ENCODE results near the gene ALAD. TPM values are rescaled to one million over a fixed set of nuclear protein-coding genes. Genes with fewer than 3 reads are reported as not detected.

The ALAD gene
- total and polyA plus RNA-seq, 2 of the 13 experiments (the other 11 are each of a cell fraction or from before 2014, with no cell fraction given) = 21.8 to 30.1 TPM

DNA sequence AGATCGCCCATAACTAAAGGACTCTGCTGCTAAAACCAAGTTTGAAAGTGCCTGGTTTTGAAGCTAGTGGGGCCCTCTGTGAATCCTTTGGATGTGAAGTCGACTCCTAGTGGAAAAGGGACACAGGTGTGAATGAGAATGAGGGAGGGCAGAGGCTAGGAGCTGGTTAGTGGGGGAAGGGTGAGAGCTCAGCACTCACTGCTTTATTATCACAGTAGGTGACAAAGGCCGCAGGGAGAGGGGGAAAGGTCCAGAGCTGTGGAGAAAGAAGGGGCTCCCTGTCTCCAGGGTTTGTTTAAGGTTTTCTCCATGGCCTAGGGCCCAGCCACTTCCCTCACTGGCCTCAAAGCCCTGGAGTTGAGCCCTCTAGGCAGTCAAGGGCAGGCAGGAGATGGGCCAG, 27.8 kb downstream of the ALAD start (continued):
- TF ChIP-seq, protein P1, sequence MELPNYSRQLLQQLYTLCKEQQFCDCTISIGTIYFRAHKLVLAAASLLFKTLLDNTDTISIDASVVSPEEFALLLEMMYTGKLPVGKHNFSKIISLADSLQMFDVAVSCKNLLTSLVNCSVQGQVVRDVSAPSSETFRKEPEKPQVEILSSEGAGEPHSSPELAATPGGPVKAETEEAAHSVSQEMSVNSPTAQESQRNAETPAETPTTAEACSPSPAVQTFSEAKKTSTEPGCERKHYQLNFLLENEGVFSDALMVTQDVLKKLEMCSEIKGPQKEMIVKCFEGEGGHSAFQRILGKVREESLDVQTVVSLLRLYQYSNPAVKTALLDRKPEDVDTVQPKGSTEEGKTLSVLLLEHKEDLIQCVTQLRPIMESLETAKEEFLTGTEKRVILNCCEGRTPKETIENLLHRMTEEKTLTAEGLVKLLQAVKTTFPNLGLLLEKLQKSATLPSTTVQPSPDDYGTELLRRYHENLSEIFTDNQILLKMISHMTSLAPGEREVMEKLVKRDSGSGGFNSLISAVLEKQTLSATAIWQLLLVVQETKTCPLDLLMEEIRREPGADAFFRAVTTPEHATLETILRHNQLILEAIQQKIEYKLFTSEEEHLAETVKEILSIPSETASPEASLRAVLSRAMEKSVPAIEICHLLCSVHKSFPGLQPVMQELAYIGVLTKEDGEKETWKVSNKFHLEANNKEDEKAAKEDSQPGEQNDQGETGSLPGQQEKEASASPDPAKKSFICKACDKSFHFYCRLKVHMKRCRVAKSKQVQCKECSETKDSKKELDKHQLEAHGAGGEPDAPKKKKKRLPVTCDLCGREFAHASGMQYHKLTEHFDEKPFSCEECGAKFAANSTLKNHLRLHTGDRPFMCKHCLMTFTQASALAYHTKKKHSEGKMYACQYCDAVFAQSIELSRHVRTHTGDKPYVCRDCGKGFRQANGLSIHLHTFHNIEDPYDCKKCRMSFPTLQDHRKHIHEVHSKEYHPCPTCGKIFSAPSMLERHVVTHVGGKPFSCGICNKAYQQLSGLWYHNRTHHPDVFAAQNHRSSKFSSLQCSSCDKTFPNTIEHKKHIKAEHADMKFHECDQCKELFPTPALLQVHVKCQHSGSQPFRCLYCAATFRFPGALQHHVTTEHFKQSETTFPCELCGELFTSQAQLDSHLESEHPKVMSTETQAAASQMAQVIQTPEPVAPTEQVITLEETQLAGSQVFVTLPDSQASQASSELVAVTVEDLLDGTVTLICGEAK (IDR thresholded peaks at IDR 0.05) = no peak
- TF ChIP-seq, protein P1 (CRISPR knock-in tag; IDR thresholded peaks at IDR 0.05) = 0 out of 2 replicates have a peak, but pooled peaks have one; percentile 17
- TF ChIP-seq, protein P2, sequence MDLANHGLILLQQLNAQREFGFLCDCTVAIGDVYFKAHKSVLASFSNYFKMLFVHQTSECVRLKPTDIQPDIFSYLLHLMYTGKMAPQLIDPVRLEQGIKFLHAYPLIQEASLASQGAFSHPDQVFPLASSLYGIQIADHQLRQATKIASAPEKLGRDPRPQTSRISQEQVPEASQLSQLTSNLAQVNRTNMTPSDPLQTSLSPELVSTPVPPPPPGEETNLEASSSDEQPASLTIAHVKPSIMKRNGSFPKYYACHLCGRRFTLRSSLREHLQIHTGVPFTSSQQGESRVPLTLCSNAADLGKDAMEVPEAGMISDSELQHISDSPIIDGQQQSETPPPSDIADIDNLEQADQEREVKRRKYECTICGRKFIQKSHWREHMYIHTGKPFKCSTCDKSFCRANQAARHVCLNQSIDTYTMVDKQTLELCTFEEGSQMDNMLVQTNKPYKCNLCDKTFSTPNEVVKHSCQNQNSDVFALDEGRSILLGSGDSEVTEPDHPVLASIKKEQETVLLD (CRISPR knock-in tag; IDR thresholded peaks at IDR 0.05; ENCODE audit: low read depth) = no peak
- TF ChIP-seq, protein P3, sequence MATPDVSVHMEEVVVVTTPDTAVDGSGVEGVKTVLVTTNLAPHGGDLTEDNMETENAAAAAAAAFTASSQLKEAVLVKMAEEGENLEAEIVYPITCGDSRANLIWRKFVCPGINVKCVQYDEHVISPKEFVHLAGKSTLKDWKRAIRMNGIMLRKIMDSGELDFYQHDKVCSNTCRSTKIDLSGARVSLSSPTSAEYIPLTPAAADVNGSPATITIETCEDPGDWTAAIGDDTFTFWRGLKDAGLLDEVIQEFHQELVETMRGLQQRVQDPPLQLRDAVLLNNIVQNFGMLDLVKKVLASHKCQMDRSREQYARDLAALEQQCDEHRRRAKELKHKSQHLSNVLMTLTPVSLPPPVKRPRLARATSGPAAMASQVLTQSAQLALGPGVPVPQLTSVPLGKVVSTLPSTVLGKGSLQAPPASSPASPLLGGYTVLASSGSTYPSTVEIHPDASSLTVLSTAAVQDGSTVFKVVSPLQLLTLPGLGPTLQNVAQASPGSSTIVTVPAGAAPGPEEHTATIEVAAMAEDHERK (CRISPR knock-in tag; IDR thresholded peaks at IDR 0.05; ENCODE audit: low read depth) = no peak
- TF ChIP-seq ZNF230 (CRISPR knock-in tag; IDR thresholded peaks at IDR 0.05) (no peak), ZNF180 (CRISPR knock-in tag; IDR thresholded peaks at IDR 0.05; ENCODE audit: borderline replicate concordance, low read depth) (no peak), ZNF639 (CRISPR knock-in tag; conservative IDR thresholded peaks at IDR 0.05) (no peak), HDAC1 (CRISPR knock-in tag; IDR thresholded peaks at IDR 0.05) (0 out of 2 replicates have a peak, but pooled peaks have one; percentile 31), MAFG (CRISPR knock-in tag; IDR thresholded peaks at IDR 0.05) (no peak), MAZ (IDR thresholded peaks at IDR 0.05; ENCODE audit: borderline replicate concordance, low read depth, low read length) (no peak), MAZ (CRISPR knock-in tag; IDR thresholded peaks at IDR 0.05; ENCODE audit: low read depth) (no peak), ZNF138 (CRISPR knock-in tag; IDR thresholded peaks at IDR 0.05; ENCODE audit: low read depth) (no peak), HOXA7 (CRISPR knock-in tag; IDR thresholded peaks at IDR 0.05) (no peak), SRY (CRISPR knock-in tag; IDR thresholded peaks at IDR 0.05) (no peak), ZNF672 (CRISPR knock-in tag; IDR thresholded peaks at IDR 0.05) (no peak)

Measured in HepG2 (cell line).